Measurements from ENCODE around the gene P2RX4. TPM values are rescaled to one million over a fixed set of nuclear protein-coding genes. Genes with fewer than 3 reads are reported as not detected.
"Not testable (repeated sequence)": the region's sequence is repeated elsewhere in the genome, so short reads cannot be mapped to it uniquely, and the experiment has no call there.

The P2RX4 gene
- total RNA-seq, 1 donor from 2014 or later = 5.3 TPM

DNA sequence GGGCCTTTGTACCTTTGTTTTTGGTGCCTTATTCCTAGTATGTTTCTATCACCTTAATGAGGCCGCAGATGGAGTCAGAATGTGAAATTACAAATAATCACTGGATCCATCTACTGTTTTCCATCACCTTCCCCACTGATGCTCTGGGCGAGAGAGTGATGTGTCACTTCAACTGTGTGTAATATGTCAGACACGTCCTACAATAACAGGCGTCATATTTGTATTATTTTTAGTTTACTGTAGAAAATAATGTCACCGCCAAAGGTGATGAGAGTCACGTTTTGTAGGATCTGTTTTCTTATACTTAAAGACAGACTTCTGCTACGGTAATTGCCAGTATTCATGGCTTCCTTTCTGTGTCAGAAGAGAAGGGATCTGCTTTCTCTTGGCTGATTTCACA, 22.4 kb upstream of the P2RX4 start:
- no peak for DNase-seq (ENCODE audit: low spot score in 2 of 2)
- no peak for FAIRE-seq

DNA sequence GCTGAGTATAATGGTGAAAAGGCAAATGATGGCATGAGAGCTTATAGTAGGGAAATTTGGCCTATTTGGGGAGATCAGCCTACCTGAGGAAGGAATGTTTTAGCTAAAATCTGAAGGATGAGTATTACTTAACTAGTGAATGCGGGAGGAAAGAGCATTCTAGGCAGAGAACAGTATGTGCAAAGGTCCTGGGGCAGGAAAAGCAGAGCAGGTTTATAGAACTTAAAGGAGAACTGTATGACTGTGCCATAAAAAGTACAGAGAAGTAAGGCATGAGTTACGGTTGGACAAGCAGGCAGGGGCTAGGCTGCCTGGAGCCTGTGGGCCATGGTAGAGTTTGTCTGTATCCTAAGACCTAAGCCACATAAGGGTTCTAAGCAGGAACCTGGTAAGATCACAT, 21.7 kb upstream of the P2RX4 start:
- FAIRE-seq = no peak
- no peak for DNase-seq (ENCODE audit: low spot score in 2 of 2)

- no peak for DNase-seq (ENCODE audit: low spot score in 2 of 2)
- no peak for FAIRE-seq
These were observed 20.8 kb upstream of the P2RX4 start for GRCh38 chr12:121189131-121189530.

DNA sequence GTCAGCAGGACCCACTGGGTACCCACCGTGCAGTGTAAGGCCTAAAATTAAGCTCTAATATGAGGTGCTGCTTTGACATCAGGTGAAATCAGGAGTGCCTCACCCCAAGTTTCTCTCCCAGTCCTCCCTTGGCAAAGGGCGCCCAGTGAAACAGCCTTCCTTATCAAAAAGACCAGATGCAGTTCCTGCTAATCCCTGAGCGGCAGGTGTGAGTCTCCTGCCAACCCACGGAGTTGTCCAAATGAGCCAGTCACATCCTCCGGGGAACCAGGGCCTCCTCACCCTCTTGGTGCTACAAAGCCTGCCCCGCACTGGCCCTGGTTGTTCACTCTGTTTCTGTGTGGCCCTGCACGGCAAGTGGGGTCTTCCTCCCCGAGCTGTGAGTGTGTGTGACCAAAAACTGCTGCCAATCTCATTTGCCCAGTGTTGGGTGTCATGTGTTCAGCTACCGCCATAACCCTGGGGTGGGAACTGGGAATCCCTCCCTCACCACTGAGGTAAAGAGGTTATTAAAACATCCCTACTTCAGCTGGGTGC, 20.2 kb upstream of the P2RX4 start:
- FAIRE-seq = no peak
- DNase-seq (ENCODE audit: low spot score in 2 of 2) = no peak

DNA sequence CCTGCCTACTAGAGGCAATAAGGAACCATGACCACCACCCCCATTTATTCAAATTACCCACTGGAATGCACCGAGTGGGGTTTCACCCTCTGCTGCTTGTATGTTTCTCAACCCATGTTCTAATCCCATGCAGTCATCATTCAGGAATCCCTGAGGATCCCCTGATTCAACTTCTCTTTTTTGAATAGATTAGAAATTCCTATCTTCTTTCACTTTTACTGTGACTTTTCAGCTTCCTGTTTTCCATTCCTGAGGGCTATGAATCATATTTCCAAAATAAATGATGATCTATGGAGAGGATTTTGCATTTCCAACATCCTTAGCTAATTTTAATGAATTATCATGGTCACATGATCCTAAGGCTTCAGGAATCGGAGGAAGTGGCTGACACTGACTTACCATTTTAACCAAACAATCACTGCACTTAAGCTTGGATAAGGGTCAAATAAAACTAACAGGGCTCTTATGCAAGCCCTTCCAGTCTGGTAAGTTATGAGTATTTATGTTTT, 19.4 kb upstream of the P2RX4 start:
- DNase-seq (ENCODE audit: low spot score in 2 of 2) = no peak
- no peak for FAIRE-seq

DNA sequence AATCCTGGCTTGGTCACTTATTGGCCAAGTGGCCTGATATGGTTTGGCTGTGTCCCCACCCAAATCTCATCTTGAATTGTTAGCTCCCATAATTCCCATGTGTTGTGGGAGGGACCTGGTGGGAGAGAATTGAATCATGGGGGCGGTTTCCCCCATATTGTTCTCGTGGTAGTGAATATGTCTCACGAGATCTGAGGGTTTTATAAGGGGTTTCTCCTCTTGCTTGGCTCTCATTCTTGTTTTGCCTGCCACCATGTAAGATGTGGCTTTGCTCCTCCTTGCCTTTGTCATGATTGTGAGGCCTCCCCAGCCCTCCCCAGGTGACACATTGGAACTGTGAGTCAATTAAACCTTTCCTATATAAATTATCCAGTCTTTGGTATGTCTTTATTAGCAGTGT, 18.8 kb upstream of the P2RX4 start:
- no peak for FAIRE-seq
- DNase-seq (ENCODE audit: low spot score in 2 of 2) = no peak

GRCh38 chr12:121196902-121197301, 13.0 kb upstream of the P2RX4 start:
- no peak for DNase-seq (ENCODE audit: low spot score in 2 of 2)
- no peak for FAIRE-seq

GRCh38 chr12:121198949-121199348, 11.0 kb upstream of the P2RX4 start:
- DNase-seq (ENCODE audit: low spot score in 2 of 2) (no peak), FAIRE-seq (no peak)

- not testable (repeated sequence) for FAIRE-seq; DNase-seq (ENCODE audit: low spot score in 2 of 2)
These were observed 8.8 kb upstream of the P2RX4 start for GRCh38 chr12:121201140-121201539.

DNA sequence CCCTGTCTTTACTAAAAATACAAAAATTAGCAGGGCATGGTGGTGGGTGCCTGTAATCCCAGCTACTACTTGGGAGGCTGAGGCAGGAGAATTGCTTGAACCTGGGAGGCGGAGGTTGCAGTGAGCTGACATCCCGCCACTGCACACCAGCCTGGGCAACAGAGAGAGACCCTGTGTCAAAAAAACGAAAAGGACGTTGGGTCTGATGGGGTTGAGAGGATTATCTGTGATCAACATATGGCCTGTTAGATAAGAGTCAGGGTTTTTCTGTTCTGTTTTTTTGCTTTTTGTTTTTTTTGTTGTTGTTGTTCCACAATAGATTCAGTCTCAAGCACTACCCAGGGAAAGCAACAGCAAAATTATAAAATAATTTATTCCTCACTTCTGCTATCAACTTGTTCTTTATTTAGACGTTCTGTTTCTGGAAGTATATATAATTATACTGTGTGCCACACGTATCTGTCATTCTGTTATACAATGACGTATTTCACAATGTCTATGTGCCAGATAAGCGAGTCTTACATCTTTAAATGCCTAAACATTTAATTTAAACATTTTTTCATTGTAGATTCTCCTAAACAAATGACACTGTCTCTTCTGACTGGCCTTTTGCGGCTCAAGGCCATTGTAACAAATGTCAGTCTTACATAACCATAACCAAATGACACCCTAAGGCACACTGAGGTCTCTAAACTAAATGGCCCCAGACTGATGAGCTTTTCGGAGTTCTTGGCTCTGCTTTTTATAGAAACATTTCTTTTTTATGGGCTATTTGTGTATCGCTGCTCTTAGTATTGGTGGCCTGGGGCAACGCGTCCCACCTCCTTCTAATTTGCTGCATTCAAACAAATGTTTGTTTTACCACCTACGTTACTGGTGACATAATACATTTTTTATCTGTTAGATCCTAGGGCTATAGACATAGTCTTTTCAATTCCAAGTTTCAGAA, 7.2 kb upstream of the P2RX4 start:
- FAIRE-seq (no peak), DNase-seq (ENCODE audit: low spot score in 2 of 2) (no peak)

DNA sequence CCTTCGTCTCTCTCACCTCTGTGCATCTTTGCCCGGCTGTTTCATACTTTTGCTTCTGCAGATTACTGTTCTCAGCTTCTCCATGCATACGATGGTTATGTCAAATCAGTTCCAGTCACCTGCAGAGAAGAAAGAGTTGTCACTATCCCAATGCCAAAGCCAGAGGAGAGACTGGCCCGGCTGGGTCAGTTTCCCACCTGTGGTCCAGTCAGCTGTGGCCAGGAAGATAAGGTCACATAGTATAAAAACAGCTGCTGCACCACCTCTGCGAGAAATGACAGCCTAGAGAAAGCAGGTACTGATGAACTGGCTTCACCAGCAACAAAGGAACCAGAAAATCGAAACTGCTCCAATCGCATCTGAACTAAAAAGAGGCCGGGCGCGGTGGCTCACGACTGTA, 6.4 kb upstream of the P2RX4 start:
- FAIRE-seq (no peak), DNase-seq (ENCODE audit: low spot score in 2 of 2) (no peak)

- DNase-seq (ENCODE audit: low spot score in 2 of 2) = no peak
These were observed 4.4 kb upstream of the P2RX4 start for GRCh38 chr12:121205491-121205890.

DNA sequence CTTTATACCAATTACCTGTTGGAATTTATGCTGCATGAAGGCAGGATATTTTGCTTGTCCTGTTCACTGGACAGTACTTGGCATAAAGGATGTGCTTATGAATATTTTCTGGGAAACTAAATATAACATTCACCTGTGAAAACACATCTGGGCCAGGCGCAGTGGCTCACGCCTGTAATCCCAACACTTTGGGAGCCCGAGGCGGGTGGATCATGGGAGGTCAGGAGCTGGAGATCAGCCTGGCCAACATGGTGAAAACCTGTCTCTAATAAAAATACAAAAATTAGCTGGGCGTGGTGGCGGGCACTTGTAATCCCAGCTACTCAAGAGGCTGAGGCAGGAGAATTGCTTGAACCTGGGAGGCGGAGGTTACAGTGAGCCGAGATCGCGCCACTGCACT, 1.4 kb upstream of the P2RX4 start:
- FAIRE-seq = not testable (repeated sequence)

More at GRCh38 chr12:121205491-121205890, 4.4 kb upstream of the P2RX4 start:
- no peak for FAIRE-seq

GRCh38 chr12:121209221-121209620, 708 bp upstream of the P2RX4 start:
- FAIRE-seq (no peak), DNase-seq (ENCODE audit: low spot score in 2 of 2) (no peak)

More for the DNA sequence above, 1.4 kb upstream of the P2RX4 start:
- DNase-seq (ENCODE audit: low spot score in 2 of 2) = not testable (repeated sequence)

- FAIRE-seq (no peak), DNase-seq (ENCODE audit: low spot score in 2 of 2) (no peak)
These were observed 2.9 kb downstream of the P2RX4 start for GRCh38 chr12:121212875-121213274.

GRCh38 chr12:121214166-121214777, 4.3 kb downstream of the P2RX4 start:
- FAIRE-seq = no peak
- DNase-seq (ENCODE audit: low spot score in 2 of 2) = no peak

DNA sequence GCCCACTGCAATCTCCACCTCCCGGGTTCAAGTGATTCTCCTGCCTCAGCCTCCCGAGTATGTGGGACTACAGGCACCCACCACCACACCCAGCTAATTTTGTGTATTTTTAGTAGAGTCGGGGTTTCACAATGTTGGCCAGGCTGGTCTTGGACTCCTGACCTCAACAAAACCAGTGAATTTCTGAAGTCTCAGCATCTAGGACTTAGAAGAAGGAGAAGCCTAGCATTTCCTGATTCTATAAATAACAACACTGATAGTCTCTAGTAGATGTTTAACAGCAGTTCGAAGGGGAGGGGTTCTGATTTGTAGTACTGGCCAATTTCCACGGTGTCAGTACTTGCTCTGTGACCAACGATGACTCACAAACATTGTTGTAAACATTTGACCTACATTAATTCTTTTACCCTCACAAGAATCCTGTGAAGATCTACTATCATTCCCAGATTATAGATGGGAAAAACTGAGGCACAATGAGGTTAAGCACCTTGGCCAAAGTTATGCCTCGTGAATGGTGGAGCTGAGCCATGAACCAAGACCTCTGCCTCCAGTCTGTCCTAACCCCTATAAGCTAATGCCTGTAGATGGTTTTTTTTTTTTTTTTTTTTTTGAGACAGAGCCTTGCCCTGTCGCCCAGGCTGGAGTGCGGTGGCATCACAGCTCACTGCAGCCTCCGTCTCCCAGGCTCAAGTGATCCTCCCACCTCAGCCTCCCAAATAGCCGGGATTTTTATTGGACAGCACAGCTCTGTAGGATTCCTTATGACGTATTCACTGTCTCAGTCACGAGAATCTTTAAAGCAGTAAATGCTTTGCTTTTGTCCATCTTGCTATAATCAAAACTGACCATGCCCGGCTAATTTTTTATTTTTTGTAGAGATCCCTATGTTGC, 5.2 kb downstream of the P2RX4 start:
- no peak for FAIRE-seq
- no peak for DNase-seq (ENCODE audit: low spot score in 2 of 2)

- no peak for FAIRE-seq
- DNase-seq (ENCODE audit: low spot score in 2 of 2) = no peak
These were observed 6.2 kb downstream of the P2RX4 start for GRCh38 chr12:121216102-121216501.

DNA sequence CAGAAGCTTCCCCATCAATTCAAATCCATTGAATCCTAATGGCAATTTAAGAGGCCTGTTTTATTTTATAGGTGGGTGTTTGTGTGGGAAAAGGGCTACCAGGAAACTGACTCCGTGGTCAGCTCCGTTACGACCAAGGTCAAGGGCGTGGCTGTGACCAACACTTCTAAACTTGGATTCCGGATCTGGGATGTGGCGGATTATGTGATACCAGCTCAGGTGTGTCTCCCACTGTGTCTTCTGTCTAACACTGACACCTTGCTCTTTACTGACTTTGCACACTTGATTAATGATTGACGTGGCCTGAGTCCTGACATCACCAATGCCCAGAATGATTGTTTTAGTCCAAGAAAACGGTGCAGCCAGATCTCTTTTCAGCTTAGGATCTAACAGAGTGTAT, 7.1 kb downstream of the P2RX4 start:
- no peak for FAIRE-seq

DNA sequence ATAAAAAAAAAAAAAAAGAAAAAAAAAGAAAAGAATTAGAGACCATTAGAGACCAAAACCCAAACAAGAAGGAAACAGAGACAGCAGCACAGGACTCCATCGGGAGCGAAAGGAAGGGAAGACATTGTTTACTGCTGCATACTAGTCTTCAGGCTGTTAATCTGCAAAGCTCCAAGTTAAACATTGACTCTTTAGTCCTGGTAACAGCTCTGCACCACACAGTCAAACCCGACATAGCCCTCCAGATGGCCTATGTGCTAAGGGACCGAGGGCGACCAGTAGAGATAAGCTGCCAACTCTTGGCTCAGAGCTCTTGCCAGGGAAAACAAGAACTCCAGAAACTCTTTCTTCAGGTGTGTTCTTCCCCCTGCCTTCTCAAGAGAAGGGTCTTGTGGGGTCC, 7.8 kb downstream of the P2RX4 start:
- FAIRE-seq (no peak), DNase-seq (ENCODE audit: low spot score in 2 of 2) (no peak)

More for the DNA sequence above, 7.1 kb downstream of the P2RX4 start:
- DNase-seq (ENCODE audit: low spot score in 2 of 2) = no peak
